ENCODE results near the gene XRCC3. TPM values are rescaled to one million over a fixed set of nuclear protein-coding genes. Genes with fewer than 3 reads are reported as not detected.

XRCC3 gene
- total RNA-seq, 6 donors from 2014 or later: 2.4 to 16.8 (median 5.8) TPM

- Histone ChIP-seq H3K4me1 (no peaks in the 10 kb centered on the region), H3K36me3 (peaks cover 13 to 95% (median 41%) of the 10 kb centered on the region in 4 donors), H3K4me3 (no peak overlapping the region), H3K27me3 (no peaks in the 10 kb centered on the region), H3K27ac (no peak overlapping the region), H3K9me3 (no peaks in the 10 kb centered on the region)
- 78% methylated on average over 5 of the region's 5 CpGs; no CpG with 5 or more reads in 1 of the 2 donors for WGBS, 2 donors
- ATAC-seq (ENCODE audit: low FRiP score in 2 of 2) (no peak), DNase-seq (no peak)
- TF ChIP-seq, protein P1, sequence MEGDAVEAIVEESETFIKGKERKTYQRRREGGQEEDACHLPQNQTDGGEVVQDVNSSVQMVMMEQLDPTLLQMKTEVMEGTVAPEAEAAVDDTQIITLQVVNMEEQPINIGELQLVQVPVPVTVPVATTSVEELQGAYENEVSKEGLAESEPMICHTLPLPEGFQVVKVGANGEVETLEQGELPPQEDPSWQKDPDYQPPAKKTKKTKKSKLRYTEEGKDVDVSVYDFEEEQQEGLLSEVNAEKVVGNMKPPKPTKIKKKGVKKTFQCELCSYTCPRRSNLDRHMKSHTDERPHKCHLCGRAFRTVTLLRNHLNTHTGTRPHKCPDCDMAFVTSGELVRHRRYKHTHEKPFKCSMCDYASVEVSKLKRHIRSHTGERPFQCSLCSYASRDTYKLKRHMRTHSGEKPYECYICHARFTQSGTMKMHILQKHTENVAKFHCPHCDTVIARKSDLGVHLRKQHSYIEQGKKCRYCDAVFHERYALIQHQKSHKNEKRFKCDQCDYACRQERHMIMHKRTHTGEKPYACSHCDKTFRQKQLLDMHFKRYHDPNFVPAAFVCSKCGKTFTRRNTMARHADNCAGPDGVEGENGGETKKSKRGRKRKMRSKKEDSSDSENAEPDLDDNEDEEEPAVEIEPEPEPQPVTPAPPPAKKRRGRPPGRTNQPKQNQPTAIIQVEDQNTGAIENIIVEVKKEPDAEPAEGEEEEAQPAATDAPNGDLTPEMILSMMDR (IDR thresholded peaks at IDR 0.05): no peak
- TF ChIP-seq EP300 (IDR thresholded peaks at IDR 0.05): no peak
- TF ChIP-seq POLR2AphosphoS5 (IDR thresholded peaks at IDR 0.05): no peak
- no peak for TF ChIP-seq POLR2A (IDR thresholded peaks at IDR 0.05)
These were observed 33.2 kb upstream of the XRCC3 start for GRCh38 chr14:103748534-103748857.

DNA sequence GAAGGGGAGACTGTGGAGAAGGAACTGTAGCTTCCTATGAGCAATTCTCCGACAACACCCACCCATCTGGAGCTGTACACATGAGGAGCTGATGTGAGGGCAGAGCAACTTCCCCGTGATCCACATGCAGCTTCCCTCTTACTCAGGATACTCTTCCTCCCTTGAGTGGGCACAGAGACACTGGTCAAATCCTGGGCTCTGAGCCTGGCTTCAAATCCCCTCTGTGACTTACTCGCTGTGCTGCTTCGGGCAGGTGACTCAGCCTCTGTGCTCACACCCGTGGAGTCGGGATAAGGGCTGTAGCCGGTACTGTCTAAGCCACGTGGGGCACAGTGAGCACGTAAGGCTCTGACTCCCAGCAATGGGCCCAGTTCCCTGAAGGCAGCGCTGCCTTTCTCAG, 31.4 kb upstream of the XRCC3 start:
- no peak for DNase-seq
- TF ChIP-seq EP300 (IDR thresholded peaks at IDR 0.05) (no peak), POLR2A (IDR thresholded peaks at IDR 0.05) (no peak), POLR2AphosphoS5 (IDR thresholded peaks at IDR 0.05) (no peak)
- TF ChIP-seq, protein P1 (IDR thresholded peaks at IDR 0.05): no peak
- Histone ChIP-seq H3K36me3 (peaks cover 10 to 95% (median 50%) of the 10 kb centered on the region in 4 donors), H3K4me1 (no peaks in the 10 kb centered on the region), H3K9me3 (no peaks in the 10 kb centered on the region), H3K27me3 (no peaks in the 10 kb centered on the region), H3K27ac (no peak overlapping the region), H3K4me3 (no peak overlapping the region)
- peak; percentile 4 to 45 for ATAC-seq (ENCODE audit: low FRiP score in 2 of 2)
- WGBS, 2 donors: 85 to 87% methylated on average over 7 to 10 of the region's 10 CpGs

- no peaks in the 10 kb centered on the region for H3K27me3 ChIP-seq
- peaks cover 10 to 93% (median 60%) of the 10 kb centered on the region in 4 donors for H3K36me3 ChIP-seq
- no peak overlapping the region for H3K27ac ChIP-seq
- H3K4me3 ChIP-seq: no peak overlapping the region
- TF ChIP-seq POLR2A (IDR thresholded peaks at IDR 0.05) (no peak), POLR2AphosphoS5 (IDR thresholded peaks at IDR 0.05) (no peak), EP300 (IDR thresholded peaks at IDR 0.05) (no peak)
- no peaks in the 10 kb centered on the region for H3K4me1 ChIP-seq
- ATAC-seq (ENCODE audit: low FRiP score in 2 of 2): no peak
- H3K9me3 ChIP-seq: no peaks in the 10 kb centered on the region
- no peak for DNase-seq
- 78 to 79% methylated on average over 5 of the region's 5 CpGs for WGBS, 2 donors
These were observed 30.2 kb upstream of the XRCC3 start for GRCh38 chr14:103745424-103745823.

- Histone ChIP-seq H3K4me1 (no peaks in the 10 kb centered on the region), H3K27ac (no peak overlapping the region), H3K4me3 (no peak overlapping the region), H3K36me3 (peaks cover 14 to 95% (median 63%) of the 10 kb centered on the region in 4 donors), H3K9me3 (no peaks in the 10 kb centered on the region), H3K27me3 (no peaks in the 10 kb centered on the region)
- 84 to 95% methylated on average over 12 to 14 of the region's 15 CpGs for WGBS, 2 donors
- ATAC-seq (ENCODE audit: low FRiP score in 2 of 2) (no peak), DNase-seq (no peak)
- TF ChIP-seq POLR2A (IDR thresholded peaks at IDR 0.05): no peak
- TF ChIP-seq POLR2AphosphoS5 (IDR thresholded peaks at IDR 0.05): no peak
- no peak for TF ChIP-seq EP300 (IDR thresholded peaks at IDR 0.05)
- TF ChIP-seq, protein P1 (IDR thresholded peaks at IDR 0.05): no peak
These were observed 29.6 kb upstream of the XRCC3 start for GRCh38 chr14:103744621-103745395.

DNA sequence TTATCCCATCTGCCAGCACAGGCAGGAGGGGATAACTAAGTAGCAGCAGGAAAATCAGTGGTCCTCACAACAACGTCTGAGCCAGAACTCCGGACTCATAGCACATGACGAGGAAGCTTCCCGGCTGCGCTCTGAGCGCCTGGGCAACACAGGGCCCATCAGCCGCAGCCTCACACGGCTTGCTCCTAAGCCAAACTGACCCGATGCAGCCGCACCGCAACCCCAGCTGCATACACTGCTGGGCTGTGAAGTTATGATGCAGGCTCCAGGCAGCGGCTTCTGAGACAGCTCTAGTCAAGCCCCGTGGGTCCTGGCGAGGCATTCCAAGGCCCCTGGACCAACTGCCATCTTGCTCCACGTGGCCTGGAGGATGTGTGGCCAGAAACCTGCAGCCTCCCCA, 28.4 kb upstream of the XRCC3 start:
- Histone ChIP-seq H3K9me3 (no peaks in the 10 kb centered on the region), H3K4me1 (no peaks in the 10 kb centered on the region), H3K27ac (no peak overlapping the region), H3K4me3 (no peak overlapping the region), H3K36me3 (peaks cover 14 to 95% (median 66%) of the 10 kb centered on the region in 4 donors), H3K27me3 (no peaks in the 10 kb centered on the region)
- ATAC-seq (ENCODE audit: low FRiP score in 2 of 2) (no peak), DNase-seq (no peak)
- TF ChIP-seq EP300 (IDR thresholded peaks at IDR 0.05) (no peak), POLR2AphosphoS5 (IDR thresholded peaks at IDR 0.05) (no peak)
- TF ChIP-seq, protein P1 (IDR thresholded peaks at IDR 0.05): no peak
- WGBS, 2 donors: 89 to 93% methylated on average over 9 to 15 of the region's 15 CpGs

All from upper lobe of left lung (tissue), 6 donors.